ENCODE measurements around the gene KCTD18.

KCTD18 gene

GRCh38 chr2:200483729-200484198, 26.1 kb downstream of the KCTD18 start:
- TF ChIP-seq NFIC (IDR thresholded peaks at IDR 0.05) (no peak), RAD21 (IDR thresholded peaks at IDR 0.05; ENCODE audit: low read depth) (peak; percentile 59), CEBPB (IDR thresholded peaks at IDR 0.05) (0 out of 2 replicates have a peak, but pooled peaks have one; percentile 15), FOXM1 (IDR thresholded peaks at IDR 0.05; ENCODE audit: borderline replicate concordance, low read depth) (no peak), EP300 (IDR thresholded peaks at IDR 0.05; ENCODE audit: borderline replicate concordance) (no peak), TAF1 (IDR thresholded peaks at IDR 0.05; ENCODE audit: low read depth) (no peak), EGR1 (IDR thresholded peaks at IDR 0.05) (no peak), ZBTB7A (IDR thresholded peaks at IDR 0.05; ENCODE audit: low read depth) (no peak), YY1 (IDR thresholded peaks at IDR 0.05; ENCODE audit: low read depth) (no peak)
- TF ChIP-seq, protein P1, sequence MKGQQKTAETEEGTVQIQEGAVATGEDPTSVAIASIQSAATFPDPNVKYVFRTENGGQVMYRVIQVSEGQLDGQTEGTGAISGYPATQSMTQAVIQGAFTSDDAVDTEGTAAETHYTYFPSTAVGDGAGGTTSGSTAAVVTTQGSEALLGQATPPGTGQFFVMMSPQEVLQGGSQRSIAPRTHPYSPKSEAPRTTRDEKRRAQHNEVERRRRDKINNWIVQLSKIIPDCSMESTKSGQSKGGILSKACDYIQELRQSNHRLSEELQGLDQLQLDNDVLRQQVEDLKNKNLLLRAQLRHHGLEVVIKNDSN (IDR thresholded peaks at IDR 0.05) = no peak
- TF ChIP-seq, protein P2, sequence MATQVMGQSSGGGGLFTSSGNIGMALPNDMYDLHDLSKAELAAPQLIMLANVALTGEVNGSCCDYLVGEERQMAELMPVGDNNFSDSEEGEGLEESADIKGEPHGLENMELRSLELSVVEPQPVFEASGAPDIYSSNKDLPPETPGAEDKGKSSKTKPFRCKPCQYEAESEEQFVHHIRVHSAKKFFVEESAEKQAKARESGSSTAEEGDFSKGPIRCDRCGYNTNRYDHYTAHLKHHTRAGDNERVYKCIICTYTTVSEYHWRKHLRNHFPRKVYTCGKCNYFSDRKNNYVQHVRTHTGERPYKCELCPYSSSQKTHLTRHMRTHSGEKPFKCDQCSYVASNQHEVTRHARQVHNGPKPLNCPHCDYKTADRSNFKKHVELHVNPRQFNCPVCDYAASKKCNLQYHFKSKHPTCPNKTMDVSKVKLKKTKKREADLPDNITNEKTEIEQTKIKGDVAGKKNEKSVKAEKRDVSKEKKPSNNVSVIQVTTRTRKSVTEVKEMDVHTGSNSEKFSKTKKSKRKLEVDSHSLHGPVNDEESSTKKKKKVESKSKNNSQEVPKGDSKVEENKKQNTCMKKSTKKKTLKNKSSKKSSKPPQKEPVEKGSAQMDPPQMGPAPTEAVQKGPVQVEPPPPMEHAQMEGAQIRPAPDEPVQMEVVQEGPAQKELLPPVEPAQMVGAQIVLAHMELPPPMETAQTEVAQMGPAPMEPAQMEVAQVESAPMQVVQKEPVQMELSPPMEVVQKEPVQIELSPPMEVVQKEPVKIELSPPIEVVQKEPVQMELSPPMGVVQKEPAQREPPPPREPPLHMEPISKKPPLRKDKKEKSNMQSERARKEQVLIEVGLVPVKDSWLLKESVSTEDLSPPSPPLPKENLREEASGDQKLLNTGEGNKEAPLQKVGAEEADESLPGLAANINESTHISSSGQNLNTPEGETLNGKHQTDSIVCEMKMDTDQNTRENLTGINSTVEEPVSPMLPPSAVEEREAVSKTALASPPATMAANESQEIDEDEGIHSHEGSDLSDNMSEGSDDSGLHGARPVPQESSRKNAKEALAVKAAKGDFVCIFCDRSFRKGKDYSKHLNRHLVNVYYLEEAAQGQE (IDR thresholded peaks at IDR 0.05; ENCODE audit: low read depth) = no peak
- TF ChIP-seq, protein P3, sequence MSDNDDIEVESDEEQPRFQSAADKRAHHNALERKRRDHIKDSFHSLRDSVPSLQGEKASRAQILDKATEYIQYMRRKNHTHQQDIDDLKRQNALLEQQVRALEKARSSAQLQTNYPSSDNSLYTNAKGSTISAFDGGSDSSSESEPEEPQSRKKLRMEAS (IDR thresholded peaks at IDR 0.05) = no peak

DNA sequence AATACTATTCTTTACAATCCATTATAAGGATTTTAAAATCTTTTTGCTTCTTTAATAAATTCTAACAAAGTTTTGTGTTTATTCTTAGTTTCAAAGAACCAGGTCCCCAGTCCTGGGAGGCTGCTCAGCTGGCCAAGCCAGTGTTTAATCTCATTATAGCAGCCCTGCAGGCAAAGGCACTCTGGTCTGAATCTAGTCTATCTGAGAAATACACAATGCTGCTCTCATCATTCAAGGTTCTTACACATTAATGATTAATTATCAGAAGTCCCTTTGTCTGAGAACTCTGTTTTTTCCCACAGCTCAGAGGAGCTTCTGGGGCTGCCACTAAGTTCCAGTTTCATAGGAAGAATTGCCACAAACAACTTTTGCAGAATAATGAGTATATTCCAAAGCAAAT, 27.7 kb downstream of the KCTD18 start:
- TF ChIP-seq TEAD4 (IDR thresholded peaks at IDR 0.05) = no peak
- no peak for TF ChIP-seq EP300 (IDR thresholded peaks at IDR 0.05; ENCODE audit: borderline replicate concordance)
- TF ChIP-seq TAF1 (IDR thresholded peaks at IDR 0.05; ENCODE audit: low read depth) = no peak
- TF ChIP-seq CREB1 (IDR thresholded peaks at IDR 0.05; ENCODE audit: low read depth) = no peak
- no peak for TF ChIP-seq EGR1 (IDR thresholded peaks at IDR 0.05)
- TF ChIP-seq, protein P2 (IDR thresholded peaks at IDR 0.05; ENCODE audit: low read depth) = no peak
- TF ChIP-seq ZBTB7A (IDR thresholded peaks at IDR 0.05; ENCODE audit: low read depth) = no peak
- TF ChIP-seq NFIC (IDR thresholded peaks at IDR 0.05) = no peak
- TF ChIP-seq TCF12 (IDR thresholded peaks at IDR 0.05; ENCODE audit: low read depth) = no peak
- TF ChIP-seq CEBPB (IDR thresholded peaks at IDR 0.05) = no peak
- no peak for TF ChIP-seq RAD21 (IDR thresholded peaks at IDR 0.05; ENCODE audit: low read depth)
- TF ChIP-seq, protein P3 (IDR thresholded peaks at IDR 0.05) = no peak
- no peak for TF ChIP-seq FOXM1 (IDR thresholded peaks at IDR 0.05; ENCODE audit: borderline replicate concordance, low read depth)
- TF ChIP-seq, protein P1 (IDR thresholded peaks at IDR 0.05) = no peak
- no peak for TF ChIP-seq YY1 (IDR thresholded peaks at IDR 0.05; ENCODE audit: low read depth)

GRCh38 chr2:200479692-200480265, 30.1 kb downstream of the KCTD18 start:
- TF ChIP-seq, protein P2 (IDR thresholded peaks at IDR 0.05; ENCODE audit: low read depth) = no peak
- TF ChIP-seq ZBTB7A (IDR thresholded peaks at IDR 0.05; ENCODE audit: low read depth) (no peak), CEBPB (IDR thresholded peaks at IDR 0.05) (no peak), EP300 (IDR thresholded peaks at IDR 0.05; ENCODE audit: borderline replicate concordance) (no peak), RAD21 (IDR thresholded peaks at IDR 0.05; ENCODE audit: low read depth) (no peak), NFIC (IDR thresholded peaks at IDR 0.05) (no peak)

GRCh38 chr2:200477667-200478131, 32.2 kb downstream of the KCTD18 start:
- TF ChIP-seq YY1 (IDR thresholded peaks at IDR 0.05; ENCODE audit: low read depth) (no peak), EP300 (IDR thresholded peaks at IDR 0.05; ENCODE audit: borderline replicate concordance) (no peak), ZBTB7A (IDR thresholded peaks at IDR 0.05; ENCODE audit: low read depth) (no peak), FOXM1 (IDR thresholded peaks at IDR 0.05; ENCODE audit: borderline replicate concordance, low read depth) (no peak), TEAD4 (IDR thresholded peaks at IDR 0.05) (no peak), TAF1 (IDR thresholded peaks at IDR 0.05; ENCODE audit: low read depth) (no peak)
- TF ChIP-seq, protein P3 (IDR thresholded peaks at IDR 0.05) = no peak
- TF ChIP-seq, protein P2 (IDR thresholded peaks at IDR 0.05; ENCODE audit: low read depth) = no peak

Data from Ishikawa (cell line).